ENCODE measurements around the gene ITPR1.
A peak's percentile ranks its signal among the peaks of the same experiment; 100 is the strongest.

The ITPR1 gene

DNA sequence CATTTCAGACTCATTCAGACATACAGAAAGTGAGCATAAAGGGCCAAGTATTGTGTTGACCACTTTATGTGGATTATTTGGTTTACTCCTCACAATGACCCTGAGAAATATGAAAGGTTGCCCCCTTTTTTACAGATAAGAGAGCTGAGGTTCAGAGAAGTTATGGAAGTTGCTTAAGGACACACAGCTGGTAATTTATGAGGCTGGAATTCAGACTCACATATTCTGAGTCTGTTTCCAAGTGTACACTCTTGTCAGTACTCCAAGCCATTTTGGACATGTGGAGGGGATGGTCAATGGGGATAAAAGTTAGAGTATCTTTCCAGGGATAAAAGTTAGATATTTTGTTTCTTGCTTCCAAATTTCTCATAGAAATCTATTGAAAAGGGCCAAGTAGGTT, 15.9 kb downstream of the ITPR1 start:
- Mint-ChIP-seq H3K4me3 (peak overlapping the region; percentile 10 to 57), H3K27me3 (no peaks in the 10 kb centered on the region), H3K36me3 (peaks cover 48 to 56% of the 10 kb centered on the region in 2 donors), H3K4me1 (peaks cover 74 to 98% of the 10 kb centered on the region in 2 donors), H3K9me3 (no peaks in the 10 kb centered on the region), H3K27ac (peak overlapping the region; percentile 77)
- no peak for ATAC-seq (replicated peaks)
- DNase-seq, result no peak

DNA sequence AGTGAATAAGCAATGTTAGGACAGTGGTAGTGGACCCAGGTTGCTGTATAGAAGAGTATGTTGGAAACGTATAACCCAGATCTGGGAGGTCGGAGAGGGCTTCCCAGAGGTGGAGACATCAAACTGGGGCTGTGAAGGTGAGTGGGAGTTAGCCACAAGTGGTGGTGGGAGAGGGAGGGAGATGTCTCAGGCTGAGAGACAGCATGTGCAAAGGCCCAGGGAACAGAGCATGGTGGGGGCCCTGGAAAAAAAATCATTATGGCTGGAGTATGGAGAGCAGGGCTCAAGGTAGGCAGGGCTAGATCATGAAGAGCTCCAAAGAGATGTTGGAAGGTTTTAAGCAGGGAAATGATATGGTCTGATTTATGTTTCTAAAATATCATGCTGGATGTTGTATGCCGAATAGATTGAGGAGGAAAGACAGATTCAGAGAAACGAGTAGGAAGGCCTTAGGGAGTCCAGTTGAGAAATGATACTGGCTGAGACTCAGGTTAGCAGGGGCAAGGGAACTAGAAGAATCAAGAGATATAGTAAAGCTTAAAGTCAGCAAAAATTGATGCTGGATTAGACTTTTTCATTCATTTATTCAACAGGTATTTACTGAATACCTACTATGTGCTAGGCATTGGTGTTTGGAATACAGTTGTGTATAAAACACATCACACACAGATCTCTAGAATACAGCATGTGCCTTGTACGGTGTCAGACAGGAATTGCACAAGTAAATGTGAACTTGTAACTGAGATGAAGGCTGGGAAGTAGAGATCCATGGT, 17.0 kb downstream of the ITPR1 start:
- Mint-ChIP-seq H3K36me3 (peaks cover 43 to 56% of the 10 kb centered on the region in 2 donors), H3K9me3 (no peaks in the 10 kb centered on the region), H3K27ac (peak overlapping the region; percentile 77), H3K4me3 (peak overlapping the region in 1 of 2 donors; percentile 37), H3K4me1 (peaks cover 70 to 98% of the 10 kb centered on the region in 2 donors), H3K27me3 (no peaks in the 10 kb centered on the region)
- no peak for ATAC-seq (replicated peaks)
- no peak for DNase-seq

DNA sequence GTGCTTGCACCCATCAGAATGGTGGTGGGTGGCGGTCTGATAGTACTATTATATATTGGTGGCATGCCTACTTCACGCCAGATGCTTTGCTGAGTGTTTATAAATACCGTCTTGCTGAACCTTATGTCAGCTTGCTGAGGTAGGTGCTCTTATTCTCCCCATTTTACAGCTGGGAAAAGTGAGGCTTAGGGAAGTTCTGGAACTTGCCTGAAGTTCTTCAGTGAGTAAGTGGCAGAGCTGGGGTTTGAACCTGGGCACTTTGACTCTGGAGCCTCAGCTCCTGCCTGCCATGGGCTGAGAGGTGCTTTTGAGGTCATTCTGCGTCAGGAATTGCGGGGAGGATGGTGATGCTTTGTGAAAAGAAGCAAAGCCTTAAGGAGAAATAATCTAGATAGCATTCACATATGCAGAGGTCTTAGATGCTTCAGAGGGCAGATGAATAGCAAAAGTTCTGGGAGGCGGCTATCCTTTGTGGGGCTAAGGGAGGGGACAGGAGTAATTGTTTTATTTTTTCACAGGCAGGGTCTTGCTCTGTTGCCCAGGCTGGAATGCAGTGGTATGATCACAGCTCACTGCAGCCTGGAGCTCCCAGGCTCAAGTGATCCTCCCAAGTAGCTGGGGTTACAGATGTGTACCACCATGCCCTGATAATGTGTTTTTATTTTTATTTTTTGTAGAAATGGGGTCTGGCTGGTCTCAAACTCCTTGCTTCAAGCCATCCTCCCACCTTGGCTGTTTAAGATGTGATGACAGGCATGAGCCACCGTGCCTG, 18.5 kb downstream of the ITPR1 start:
- Mint-ChIP-seq H3K27me3 (no peaks in the 10 kb centered on the region), H3K27ac (peak overlapping the region; percentile 47), H3K4me1 (peaks cover 64 to 97% of the 10 kb centered on the region in 2 donors), H3K9me3 (no peaks in the 10 kb centered on the region), H3K36me3 (peaks cover 36 to 50% of the 10 kb centered on the region in 2 donors), H3K4me3 (no peak overlapping the region)
- DNase-seq (no peak), ATAC-seq (replicated peaks) (no peak)

DNA sequence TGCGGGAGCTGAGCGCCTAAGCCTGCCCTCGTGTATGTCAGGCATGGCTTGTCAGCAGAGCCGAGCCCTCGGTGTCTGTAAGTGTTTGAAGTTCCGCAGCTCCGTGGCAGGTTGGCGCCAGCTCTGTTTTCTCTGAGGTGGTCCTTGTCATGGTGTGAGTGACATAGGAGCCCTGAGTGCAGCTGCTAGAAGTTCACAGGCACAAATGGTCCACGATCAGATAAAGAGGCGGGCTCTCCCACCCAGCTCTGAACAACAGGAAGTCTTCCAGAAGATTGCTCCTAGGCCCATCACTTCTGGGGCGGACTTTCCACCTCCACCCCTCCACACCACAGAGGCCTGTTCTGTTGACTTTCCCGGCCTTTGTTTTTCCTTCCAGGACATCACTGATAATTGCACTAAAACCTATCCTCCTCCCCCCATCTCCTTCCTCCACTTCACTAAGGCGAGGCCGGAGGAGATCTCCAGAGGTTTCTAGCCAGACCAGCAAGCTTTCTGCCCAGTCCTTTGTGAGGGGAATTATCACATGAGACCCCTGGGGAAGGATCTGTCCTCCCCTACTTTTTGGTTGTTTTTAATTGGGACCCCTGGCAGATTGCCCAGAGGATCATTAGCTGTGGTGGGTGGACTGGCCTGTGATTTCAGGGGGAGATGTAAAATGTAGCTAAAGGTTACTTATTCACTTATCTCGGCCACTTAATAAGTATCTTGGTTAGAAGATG, 19.9 kb downstream of the ITPR1 start:
- peaks cover 65 to 96% of the 10 kb centered on the region in 2 donors for H3K4me1 Mint-ChIP-seq
- ATAC-seq (replicated peaks) (no peak), DNase-seq (no peak)
- peak overlapping the region; percentile 20 for H3K27ac Mint-ChIP-seq
- H3K27me3 Mint-ChIP-seq, result no peaks in the 10 kb centered on the region
- peak overlapping the region in 1 of 2 donors; percentile 22 for H3K4me3 Mint-ChIP-seq
- peaks cover 42 to 56% of the 10 kb centered on the region in 2 donors for H3K36me3 Mint-ChIP-seq
- no peaks in the 10 kb centered on the region for H3K9me3 Mint-ChIP-seq

DNA sequence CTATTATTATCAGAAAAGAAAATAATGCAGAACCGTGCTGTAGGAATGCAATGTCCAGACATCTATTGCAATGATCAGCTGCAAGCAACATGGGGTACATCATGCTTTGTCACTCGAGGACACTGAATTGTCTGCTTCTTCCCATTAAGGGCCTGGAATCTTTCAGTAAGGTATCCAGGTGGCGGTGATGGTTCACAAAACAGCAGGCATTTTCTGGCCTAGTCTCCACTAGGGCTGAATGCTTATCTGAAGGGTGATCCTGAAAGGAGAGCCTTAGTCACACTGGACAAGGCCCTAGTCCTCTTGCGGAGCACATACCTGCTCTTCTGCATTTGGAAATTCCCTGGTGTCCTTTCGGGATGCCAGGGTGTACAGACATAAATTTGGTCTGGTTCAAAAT, 21.2 kb downstream of the ITPR1 start:
- Mint-ChIP-seq H3K27me3 (no peaks in the 10 kb centered on the region), H3K4me1 (peaks cover 64 to 96% of the 10 kb centered on the region in 2 donors), H3K4me3 (no peak overlapping the region), H3K27ac (peak overlapping the region; percentile 62), H3K9me3 (no peaks in the 10 kb centered on the region), H3K36me3 (peaks cover 39 to 51% of the 10 kb centered on the region in 2 donors)
- DNase-seq (no peak), ATAC-seq (replicated peaks) (no peak)

DNA sequence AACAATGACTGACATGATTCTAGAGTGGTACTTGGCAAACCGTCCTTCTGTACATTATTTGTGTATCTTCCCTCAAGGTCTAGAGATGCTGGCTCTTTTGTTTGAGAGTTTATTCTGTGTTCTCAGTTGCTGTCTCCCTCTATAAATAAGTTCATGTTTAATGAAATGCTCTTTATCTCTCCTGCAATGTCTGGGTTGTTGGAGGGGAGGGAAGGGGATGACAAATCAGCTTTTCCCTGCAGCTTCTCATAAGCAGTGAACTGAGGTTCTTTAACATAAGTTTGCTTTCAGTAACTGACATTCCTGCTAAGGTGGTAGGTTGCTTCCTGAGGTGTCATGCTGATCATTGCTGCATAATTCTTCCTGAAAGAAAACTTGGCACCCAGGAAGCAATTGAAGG, 21.8 kb downstream of the ITPR1 start:
- no peaks in the 10 kb centered on the region for H3K9me3 Mint-ChIP-seq
- peaks cover 37 to 51% of the 10 kb centered on the region in 2 donors for H3K36me3 Mint-ChIP-seq
- H3K27ac Mint-ChIP-seq, result peak overlapping the region; percentile 74
- no peak for DNase-seq
- no peaks in the 10 kb centered on the region for H3K27me3 Mint-ChIP-seq
- peak overlapping the region in 1 of 2 donors; percentile 15 for H3K4me3 Mint-ChIP-seq
- peaks cover 64 to 96% of the 10 kb centered on the region in 2 donors for H3K4me1 Mint-ChIP-seq
- ATAC-seq (replicated peaks), result no peak

DNA sequence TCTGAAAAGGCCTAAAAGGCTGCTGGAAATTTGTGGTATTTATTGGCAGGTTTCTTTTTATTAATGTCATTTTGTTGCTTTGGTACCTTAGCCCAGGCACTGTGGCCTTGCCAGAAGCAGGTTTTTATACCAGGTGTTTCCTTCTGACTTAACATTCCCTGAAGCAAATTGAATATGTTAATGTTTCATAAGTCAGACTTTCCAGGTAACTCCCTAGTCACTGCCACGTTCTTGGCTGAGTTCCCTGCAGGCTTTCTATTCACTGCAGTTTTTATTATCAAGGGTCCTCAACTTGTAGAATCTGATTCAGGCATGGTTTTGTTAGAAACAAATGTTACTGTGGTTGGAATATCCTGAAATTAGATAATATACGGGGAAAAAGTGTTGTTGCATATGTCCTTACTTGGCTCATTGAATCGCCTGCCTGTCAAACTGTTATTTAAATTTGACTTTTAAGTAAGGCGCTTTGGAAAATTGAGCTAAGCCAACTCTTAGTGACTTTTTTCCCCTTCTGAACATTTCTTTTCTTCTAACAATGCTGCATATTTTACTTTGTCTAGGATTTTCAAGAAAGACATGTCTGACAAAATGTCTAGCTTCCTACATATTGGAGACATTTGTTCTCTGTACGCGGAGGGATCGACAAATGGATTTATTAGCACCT, 22.9 kb downstream of the ITPR1 start:
- H3K27me3 Mint-ChIP-seq, result no peaks in the 10 kb centered on the region
- H3K36me3 Mint-ChIP-seq, result peaks cover 28 to 44% of the 10 kb centered on the region in 2 donors
- H3K4me1 Mint-ChIP-seq, result peaks cover 57 to 95% of the 10 kb centered on the region in 2 donors
- H3K9me3 Mint-ChIP-seq, result no peaks in the 10 kb centered on the region
- DNase-seq (no peak), ATAC-seq (replicated peaks) (no peak)
- no peak overlapping the region for H3K4me3 Mint-ChIP-seq
- H3K27ac Mint-ChIP-seq, result no peak overlapping the region

DNA sequence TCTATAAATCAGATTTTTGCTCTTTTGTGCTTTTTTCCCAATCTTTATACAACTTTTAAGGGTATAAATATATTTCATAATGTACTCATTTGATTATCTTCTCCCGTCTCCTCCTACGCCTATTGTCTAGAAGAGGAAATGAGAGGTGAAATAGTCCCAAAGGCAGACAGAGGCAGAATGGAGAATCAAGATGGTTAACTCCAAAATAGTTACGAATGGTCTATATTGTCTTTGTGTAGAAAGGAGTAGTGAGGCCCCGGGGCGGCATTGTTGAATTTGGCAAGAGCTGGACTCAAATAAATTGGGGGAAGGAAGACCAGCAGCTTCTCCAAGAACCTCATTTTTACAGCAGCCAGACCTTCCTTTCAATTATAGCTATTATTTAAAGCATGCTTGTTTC, 23.9 kb downstream of the ITPR1 start:
- H3K9me3 Mint-ChIP-seq, result no peaks in the 10 kb centered on the region
- H3K4me3 Mint-ChIP-seq, result no peak overlapping the region
- ATAC-seq (replicated peaks), result no peak
- H3K4me1 Mint-ChIP-seq, result peaks cover 50 to 86% of the 10 kb centered on the region in 2 donors
- DNase-seq, result no peak
- H3K27ac Mint-ChIP-seq, result no peak overlapping the region
- H3K27me3 Mint-ChIP-seq, result no peaks in the 10 kb centered on the region
- peaks cover 27 to 40% of the 10 kb centered on the region in 2 donors for H3K36me3 Mint-ChIP-seq

DNA sequence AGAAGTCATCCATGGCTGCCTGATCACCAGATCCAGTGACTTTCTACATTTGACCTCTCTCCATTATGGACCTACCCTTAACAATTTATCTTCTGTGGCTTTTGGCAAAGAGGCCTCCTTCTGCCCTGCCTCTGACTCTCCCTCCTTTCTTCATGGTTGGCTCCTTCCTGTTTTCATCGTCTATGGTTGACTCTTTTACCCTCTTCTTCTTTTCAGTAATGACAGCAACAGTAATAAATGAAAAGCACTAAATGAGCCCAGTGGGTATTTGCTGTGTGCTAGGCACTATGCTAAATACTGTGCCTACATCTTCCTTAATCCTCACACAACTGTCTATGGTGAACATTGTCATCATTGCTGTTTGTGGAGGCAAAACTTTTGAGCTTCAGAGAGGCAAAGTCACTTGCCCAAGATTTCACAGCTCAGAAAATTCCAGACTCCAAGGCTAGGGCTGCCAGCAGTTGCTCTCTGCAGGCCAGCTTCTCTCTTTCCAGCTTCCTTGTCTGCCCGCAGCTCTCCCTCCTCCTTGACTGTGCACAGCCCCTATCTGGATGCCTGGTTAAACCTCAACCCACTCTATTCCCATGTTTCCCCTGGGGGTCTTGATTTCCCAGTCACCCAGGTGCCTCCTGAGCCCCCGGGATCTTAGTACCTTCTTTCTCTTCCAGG, 24.6 kb downstream of the ITPR1 start:
- DNase-seq (no peak), ATAC-seq (replicated peaks) (peak; percentile 74 to 82)
- Mint-ChIP-seq H3K9me3 (no peaks in the 10 kb centered on the region), H3K4me3 (peak overlapping the region; percentile 28 to 67), H3K36me3 (peaks cover 32 to 45% of the 10 kb centered on the region in 2 donors), H3K27ac (peak overlapping the region; percentile 90), H3K4me1 (peaks cover 48 to 83% of the 10 kb centered on the region in 2 donors), H3K27me3 (no peaks in the 10 kb centered on the region)

DNA sequence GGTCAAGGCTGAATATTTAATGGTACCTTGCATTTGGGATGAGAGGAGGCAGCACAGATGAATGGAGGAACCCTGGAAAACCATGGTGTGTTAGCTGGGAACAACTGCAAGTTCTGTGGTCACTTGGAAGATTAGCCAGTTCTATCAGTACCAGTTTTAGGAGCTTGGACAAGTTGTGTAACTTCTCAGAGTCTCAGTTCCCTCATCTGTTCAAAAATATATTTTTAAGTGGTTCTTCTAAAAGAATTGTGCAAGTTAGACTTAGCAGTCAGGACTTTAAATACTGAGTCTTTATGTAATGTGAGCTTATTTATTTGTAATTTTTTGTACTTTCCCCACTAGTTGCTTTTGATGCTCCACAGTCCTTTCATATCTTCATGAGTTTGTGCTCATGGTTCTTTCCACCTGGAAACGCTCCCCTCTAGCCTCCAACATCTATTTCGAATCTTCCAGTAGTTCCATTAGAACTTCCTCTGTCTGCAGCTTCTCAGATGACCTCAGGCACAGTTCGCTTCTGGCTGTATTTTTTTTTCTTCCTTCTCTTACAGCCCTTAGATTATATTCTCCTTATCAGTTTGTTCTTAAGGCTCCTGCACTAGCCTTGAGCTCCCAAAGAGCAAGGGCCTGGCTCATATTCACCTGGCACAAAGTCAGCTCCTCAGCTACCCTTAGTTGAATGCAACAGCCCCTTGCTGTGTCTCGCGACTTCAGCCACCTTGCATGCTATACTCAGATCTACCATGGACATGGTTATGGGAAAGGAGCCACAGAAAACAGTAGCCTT, 27.1 kb downstream of the ITPR1 start:
- peaks cover 51 to 83% of the 10 kb centered on the region in 2 donors for H3K4me1 Mint-ChIP-seq
- no peak overlapping the region for H3K4me3 Mint-ChIP-seq
- H3K27me3 Mint-ChIP-seq, result no peaks in the 10 kb centered on the region
- H3K36me3 Mint-ChIP-seq, result peaks cover 40 to 55% of the 10 kb centered on the region in 2 donors
- H3K27ac Mint-ChIP-seq, result peak overlapping the region; percentile 82
- DNase-seq (no peak), ATAC-seq (replicated peaks) (no peak)
- no peaks in the 10 kb centered on the region for H3K9me3 Mint-ChIP-seq

DNA sequence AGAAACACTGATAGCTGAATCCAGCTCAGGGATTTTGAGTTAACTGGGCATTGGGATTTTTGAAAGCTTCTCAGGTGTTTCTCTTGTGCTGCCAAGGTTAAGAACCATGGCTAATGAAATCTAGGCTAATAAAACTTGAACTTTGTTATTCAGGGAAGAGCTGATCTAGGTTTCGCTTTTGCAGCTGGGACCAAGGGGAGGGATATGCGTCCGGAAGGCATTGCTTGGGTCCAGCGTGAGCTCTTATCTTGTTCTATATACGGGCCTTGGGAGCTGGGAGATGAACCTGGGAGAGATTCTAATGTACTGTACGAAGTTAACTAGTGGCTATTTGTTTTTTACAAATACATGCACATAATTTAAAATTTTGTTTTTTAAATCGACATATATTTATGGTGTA, 29.8 kb downstream of the ITPR1 start:
- Mint-ChIP-seq H3K4me3 (no peak overlapping the region), H3K9me3 (no peaks in the 10 kb centered on the region), H3K27me3 (no peaks in the 10 kb centered on the region), H3K4me1 (peaks cover 57 to 84% of the 10 kb centered on the region in 2 donors), H3K27ac (no peak overlapping the region), H3K36me3 (peaks cover 52 to 64% of the 10 kb centered on the region in 2 donors)
- DNase-seq (no peak), ATAC-seq (replicated peaks) (no peak)

DNA sequence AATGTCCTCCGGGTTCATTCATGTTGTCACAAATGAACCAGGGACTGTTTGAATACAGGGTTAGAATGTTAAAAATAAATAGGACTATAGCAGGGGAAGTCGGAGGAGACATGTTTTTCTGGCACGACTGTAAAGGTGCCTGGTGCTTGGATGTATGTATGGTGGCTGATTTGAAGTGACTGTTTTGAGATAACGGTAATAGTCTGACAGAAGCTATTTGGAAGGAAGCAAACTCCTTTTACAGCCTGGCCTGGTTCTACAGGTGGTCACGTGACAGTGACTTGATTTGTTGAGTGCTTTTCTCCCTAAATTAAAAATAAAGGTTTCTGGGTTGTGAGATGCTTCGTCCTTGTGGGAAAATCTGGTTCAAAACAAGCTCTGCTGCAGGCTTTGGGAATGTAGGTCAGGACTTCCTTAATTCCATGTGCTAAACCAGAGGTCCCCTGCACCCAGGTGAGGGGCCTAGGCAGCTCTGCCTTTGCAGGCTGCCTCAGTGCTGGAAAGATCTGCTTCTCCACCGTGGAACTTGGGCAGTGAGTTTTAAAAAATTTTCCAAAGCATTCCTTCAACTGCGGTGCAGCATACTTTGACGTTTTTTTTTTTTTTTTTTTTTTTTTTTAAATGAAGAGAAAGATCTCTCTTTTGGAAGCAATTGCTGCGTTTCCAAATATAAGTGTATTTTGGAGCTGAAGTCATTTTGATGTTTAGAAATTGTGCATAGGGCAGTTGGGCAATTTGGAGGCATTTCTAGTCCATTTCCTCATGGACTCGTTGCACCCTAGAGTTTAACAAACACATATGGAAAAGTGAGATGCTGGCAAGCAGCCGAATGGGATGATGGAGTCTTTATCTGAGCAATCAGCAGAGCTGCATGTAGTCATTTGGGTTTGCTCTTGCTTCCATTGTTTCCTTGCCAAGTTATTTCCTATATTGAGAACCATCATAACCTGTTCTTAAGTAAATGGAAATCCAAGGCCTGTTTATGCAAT, 30.9 kb downstream of the ITPR1 start:
- Mint-ChIP-seq H3K4me3 (no peak overlapping the region), H3K27ac (no peak overlapping the region), H3K36me3 (peaks cover 50 to 60% of the 10 kb centered on the region in 2 donors), H3K4me1 (peaks cover 54 to 83% of the 10 kb centered on the region in 2 donors), H3K9me3 (no peaks in the 10 kb centered on the region), H3K27me3 (no peaks in the 10 kb centered on the region)
- no peak for DNase-seq
- no peak for ATAC-seq (replicated peaks)
